ENCODE measurements around the gene TNK2. TPM values are rescaled to one million over a fixed set of nuclear protein-coding genes. Genes with fewer than 3 reads are reported as not detected.

TNK2 gene
- total and polyA plus RNA-seq, 2 experiments from 2014 or later = 3.2 to 12.3 TPM

GRCh38 chr3:195823280-195823679 lies 85.1 kb downstream of the TNK2 start:
- WGBS, 2 experiments (ENCODE audit: low coverage in 1 of 2, low lambda C conversion rate in 2 of 2, missing lambda C conversion rate in 2 of 2) = 11 to 31% methylated on average over 10 of the region's 10 CpGs
- no peak overlapping the region for H3K4me3 ChIP-seq
- no peak overlapping the region for H2AFZ ChIP-seq
- no peak overlapping the region for H3K27ac ChIP-seq
- TF ChIP-seq EZH2 (IDR thresholded peaks at IDR 0.05; ENCODE audit: insufficient read depth, poor library complexity, severe bottlenecking) (no peak), EZH2phosphoT487 (IDR thresholded peaks at IDR 0.05; ENCODE audit: insufficient read depth, low read depth) (no peak)
- H3K9ac ChIP-seq = no peak overlapping the region
- H3K4me2 ChIP-seq (ENCODE audit: unreplicated experiment) = no peak overlapping the region
- H3K27me3 ChIP-seq (replicated peaks; ENCODE audit: insufficient read depth) = peaks cover 11% of the 10 kb centered on the region
- H3K9me3 ChIP-seq (ENCODE audit: low read depth) = no peaks in the 10 kb centered on the region
- H3K4me1 ChIP-seq (ENCODE audit: insufficient read depth) = no peaks in the 10 kb centered on the region
- peak; percentile 25 for DNase-seq
- H3F3A ChIP-seq (ENCODE audit: insufficient read depth) = no peaks in the 10 kb centered on the region
- no peaks in the 10 kb centered on the region for H4K20me1 ChIP-seq (ENCODE audit: insufficient read depth)
- in situ Hi-C loops (cut with MboI) = no loop called here
- H3K79me2 ChIP-seq (ENCODE audit: insufficient read depth) = no peaks in the 10 kb centered on the region
- no peaks in the 10 kb centered on the region for H3K9me2 ChIP-seq (ENCODE audit: insufficient read depth)
- no peaks in the 10 kb centered on the region for H3K36me3 ChIP-seq (ENCODE audit: low read depth)

- Histone ChIP-seq H3K36me3 (ENCODE audit: low read depth) (no peaks in the 10 kb centered on the region), H3K9ac (no peak overlapping the region), H3K27me3 (replicated peaks; ENCODE audit: insufficient read depth) (peaks cover 11% of the 10 kb centered on the region), H3K9me2 (ENCODE audit: insufficient read depth) (no peaks in the 10 kb centered on the region), H3K4me1 (ENCODE audit: insufficient read depth) (no peaks in the 10 kb centered on the region), H4K20me1 (ENCODE audit: insufficient read depth) (no peaks in the 10 kb centered on the region), H3K4me2 (ENCODE audit: unreplicated experiment) (no peak overlapping the region), H3F3A (ENCODE audit: insufficient read depth) (no peaks in the 10 kb centered on the region), H3K79me2 (ENCODE audit: insufficient read depth) (no peaks in the 10 kb centered on the region), H3K4me3 (no peak overlapping the region), H3K9me3 (ENCODE audit: low read depth) (no peaks in the 10 kb centered on the region), H3K27ac (no peak overlapping the region), H2AFZ (no peak overlapping the region)
- 62 to 65% methylated on average over 16 of the region's 16 CpGs for WGBS, 2 experiments (ENCODE audit: low coverage in 1 of 2, low lambda C conversion rate in 2 of 2, missing lambda C conversion rate in 2 of 2)
- no peak for DNase-seq
- TF ChIP-seq EZH2 (IDR thresholded peaks at IDR 0.05; ENCODE audit: insufficient read depth, poor library complexity, severe bottlenecking) (no peak), EZH2phosphoT487 (IDR thresholded peaks at IDR 0.05; ENCODE audit: insufficient read depth, low read depth) (no peak)
- in situ Hi-C loops (cut with MboI) = no loop called here
Measured at GRCh38 chr3:195822131-195822696, 86.1 kb downstream of the TNK2 start.

DNA sequence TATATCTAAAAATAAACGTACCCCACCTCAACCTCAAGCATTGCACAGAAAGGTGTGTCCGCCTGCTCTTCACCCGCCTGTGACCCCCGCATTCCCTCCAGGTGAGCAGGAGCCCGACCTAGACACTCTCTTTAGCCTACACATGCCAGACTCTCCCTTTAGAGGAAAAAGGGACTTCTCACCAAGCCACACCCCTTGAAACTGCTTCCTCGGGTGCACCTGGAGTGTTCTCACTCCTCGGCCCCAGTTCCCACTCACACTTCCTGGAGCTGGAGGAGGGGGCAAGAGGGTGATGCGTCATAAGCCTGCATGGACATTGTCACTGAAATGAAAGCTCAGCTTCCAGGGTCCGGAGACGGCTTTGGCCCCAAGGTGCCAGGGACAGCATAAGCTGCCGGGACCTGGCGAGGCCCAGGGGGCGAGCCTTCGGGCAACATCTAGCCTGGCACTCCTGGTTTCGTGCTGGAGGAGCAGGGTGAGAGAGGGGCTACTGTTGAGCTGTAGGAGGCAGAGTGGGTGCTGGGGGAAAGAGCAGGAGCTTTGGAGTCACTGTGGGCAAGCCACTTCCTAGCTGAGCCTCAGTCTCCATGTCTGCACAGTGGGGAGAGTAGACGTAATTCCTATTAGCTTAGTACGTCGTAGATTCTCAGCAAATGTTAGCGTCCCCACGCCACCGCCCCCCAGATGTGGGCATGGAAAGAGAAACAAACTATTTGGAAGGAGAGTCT lies 86.8 kb downstream of the TNK2 start:
- H3K9me3 ChIP-seq (ENCODE audit: low read depth) = no peaks in the 10 kb centered on the region
- H2AFZ ChIP-seq = no peak overlapping the region
- H3K36me3 ChIP-seq (ENCODE audit: low read depth) = no peaks in the 10 kb centered on the region
- no peak overlapping the region for H3K4me2 ChIP-seq (ENCODE audit: unreplicated experiment)
- H3K27ac ChIP-seq = no peak overlapping the region
- TF ChIP-seq EZH2phosphoT487 (IDR thresholded peaks at IDR 0.05; ENCODE audit: insufficient read depth, low read depth) (no peak), EZH2 (IDR thresholded peaks at IDR 0.05; ENCODE audit: insufficient read depth, poor library complexity, severe bottlenecking) (no peak)
- H3K9ac ChIP-seq = no peak overlapping the region
- H3K79me2 ChIP-seq (ENCODE audit: insufficient read depth) = no peaks in the 10 kb centered on the region
- DNase-seq = no peak
- in situ Hi-C loops (cut with MboI) = no loop called here
- H3K4me1 ChIP-seq (ENCODE audit: insufficient read depth) = no peaks in the 10 kb centered on the region
- H3F3A ChIP-seq (ENCODE audit: insufficient read depth) = no peaks in the 10 kb centered on the region
- H4K20me1 ChIP-seq (ENCODE audit: insufficient read depth) = no peaks in the 10 kb centered on the region
- H3K27me3 ChIP-seq (replicated peaks; ENCODE audit: insufficient read depth) = peaks cover 11% of the 10 kb centered on the region
- no peak overlapping the region for H3K4me3 ChIP-seq
- H3K9me2 ChIP-seq (ENCODE audit: insufficient read depth) = no peaks in the 10 kb centered on the region
- WGBS, 2 experiments (ENCODE audit: low coverage in 1 of 2, low lambda C conversion rate in 2 of 2, missing lambda C conversion rate in 2 of 2) = 54 to 56% methylated on average over 19 to 21 of the region's 21 CpGs

GRCh38 chr3:195820901-195821300 lies 87.5 kb downstream of the TNK2 start:
- H3K9ac ChIP-seq = no peak overlapping the region
- H3K79me2 ChIP-seq (ENCODE audit: insufficient read depth) = no peaks in the 10 kb centered on the region
- in situ Hi-C loops (cut with MboI) = no loop called here
- H3K27me3 ChIP-seq (replicated peaks; ENCODE audit: insufficient read depth) = peaks cover 11% of the 10 kb centered on the region
- H4K20me1 ChIP-seq (ENCODE audit: insufficient read depth) = no peaks in the 10 kb centered on the region
- no peaks in the 10 kb centered on the region for H3K4me1 ChIP-seq (ENCODE audit: insufficient read depth)
- 58 to 74% methylated on average over 5 of the region's 5 CpGs for WGBS, 2 experiments (ENCODE audit: low coverage in 1 of 2, low lambda C conversion rate in 2 of 2, missing lambda C conversion rate in 2 of 2)
- H3K9me2 ChIP-seq (ENCODE audit: insufficient read depth) = no peaks in the 10 kb centered on the region
- H2AFZ ChIP-seq = no peak overlapping the region
- no peak overlapping the region for H3K4me2 ChIP-seq (ENCODE audit: unreplicated experiment)
- DNase-seq = no peak
- H3K4me3 ChIP-seq = no peak overlapping the region
- no peaks in the 10 kb centered on the region for H3K9me3 ChIP-seq (ENCODE audit: low read depth)
- no peaks in the 10 kb centered on the region for H3K36me3 ChIP-seq (ENCODE audit: low read depth)
- H3K27ac ChIP-seq = no peak overlapping the region
- TF ChIP-seq EZH2 (IDR thresholded peaks at IDR 0.05; ENCODE audit: insufficient read depth, poor library complexity, severe bottlenecking) = no peak
- no peak for TF ChIP-seq EZH2phosphoT487 (IDR thresholded peaks at IDR 0.05; ENCODE audit: insufficient read depth, low read depth)
- no peaks in the 10 kb centered on the region for H3F3A ChIP-seq (ENCODE audit: insufficient read depth)

Measured in GM23248 (cell line).